MM.1S (cell line): ENCODE results near the gene GRB7.
"Not testable (repeated sequence)": the region's sequence is repeated elsewhere in the genome, so short reads cannot be mapped to it uniquely, and the experiment has no call there.

Experiments
- CTCF ChIP-seq: fragments of 300-600 bp; sonication (generic); IDR thresholded peaks from 2 replicates; pipeline ENCODE4 v1.5.1; 2016; ENCODE audit warnings: antibody characterized with exemption, low read length, mixed read lengths
- EZH2 ChIP-seq: fragments of 300-600 bp; sonication (generic); optimal IDR thresholded peaks from 2 replicates; pipeline ENCODE3; 2017; ENCODE audit warnings: low read depth, mild to moderate bottlenecking, antibody characterized with exemption, low read length, mixed read lengths
- EZH2phosphoT487 ChIP-seq: fragments of 300-600 bp; sonication (generic); IDR thresholded peaks from 2 replicates; pipeline ENCODE4 v1.6.1; 2018; ENCODE audit warnings: antibody characterized with exemption, low read length

- TF ChIP-seq CTCF, EZH2phosphoT487, EZH2: not testable (repeated sequence)
Observed at GRCh38 chr17:39699157-39699817, 38.5 kb upstream of the GRB7 start.
